ENCODE data around the gene LIME1.

The LIME1 gene, protein sequence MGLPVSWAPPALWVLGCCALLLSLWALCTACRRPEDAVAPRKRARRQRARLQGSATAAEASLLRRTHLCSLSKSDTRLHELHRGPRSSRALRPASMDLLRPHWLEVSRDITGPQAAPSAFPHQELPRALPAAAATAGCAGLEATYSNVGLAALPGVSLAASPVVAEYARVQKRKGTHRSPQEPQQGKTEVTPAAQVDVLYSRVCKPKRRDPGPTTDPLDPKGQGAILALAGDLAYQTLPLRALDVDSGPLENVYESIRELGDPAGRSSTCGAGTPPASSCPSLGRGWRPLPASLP
- 2.1 to 3.7 (median 3.0) reads per million in 4 donors for total RNA-seq

DNA sequence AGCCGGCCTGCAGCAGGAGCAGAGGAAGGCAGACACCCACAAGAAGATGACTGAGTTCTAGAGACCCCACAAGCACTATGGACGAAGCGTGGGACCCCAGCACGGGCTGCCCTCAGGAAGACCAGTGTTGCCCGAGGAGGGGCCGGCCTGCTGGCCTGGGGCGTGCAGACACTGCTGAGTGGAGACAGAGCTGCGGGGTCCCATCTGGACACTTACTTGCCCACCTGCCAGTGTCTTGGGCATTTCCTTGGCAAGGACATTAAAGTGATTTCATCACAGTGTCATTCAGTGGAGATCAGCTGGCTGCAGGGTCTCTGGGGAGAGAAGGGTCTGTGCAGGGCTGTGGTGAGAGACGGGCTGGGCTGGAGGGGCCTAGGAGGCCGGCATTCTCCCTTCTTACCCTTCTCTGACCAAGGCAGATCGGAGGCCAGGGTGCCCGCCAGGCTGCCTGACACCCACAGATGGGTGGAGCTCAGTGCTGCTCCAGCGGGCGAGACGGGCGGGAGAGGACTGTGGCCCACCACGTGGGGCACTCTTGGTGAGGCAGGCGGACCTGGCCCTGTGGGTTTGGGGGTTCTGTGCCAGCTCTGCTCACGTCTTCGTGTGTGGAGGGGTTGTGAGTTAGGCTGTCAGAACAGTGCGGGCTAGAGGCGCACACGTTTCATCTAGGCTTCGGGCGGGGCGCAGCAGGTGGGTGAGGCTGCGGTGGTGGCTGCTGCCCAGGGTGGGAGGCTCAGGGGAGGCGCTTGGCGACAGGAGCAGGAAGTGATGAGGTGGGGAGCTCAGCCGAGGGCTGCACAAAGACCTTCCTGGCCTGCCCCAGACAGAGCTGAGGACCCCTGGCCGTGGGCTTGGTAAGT is at the start of gene LIME1:
Gene LIME1, plus strand, starts transcription at position 806 of the 860 bp plus-strand sequence. CDS start 886 bp downstream, outside the sequence.
- peak; percentile 64 to 88 (median 73) for DNase-seq

DNA sequence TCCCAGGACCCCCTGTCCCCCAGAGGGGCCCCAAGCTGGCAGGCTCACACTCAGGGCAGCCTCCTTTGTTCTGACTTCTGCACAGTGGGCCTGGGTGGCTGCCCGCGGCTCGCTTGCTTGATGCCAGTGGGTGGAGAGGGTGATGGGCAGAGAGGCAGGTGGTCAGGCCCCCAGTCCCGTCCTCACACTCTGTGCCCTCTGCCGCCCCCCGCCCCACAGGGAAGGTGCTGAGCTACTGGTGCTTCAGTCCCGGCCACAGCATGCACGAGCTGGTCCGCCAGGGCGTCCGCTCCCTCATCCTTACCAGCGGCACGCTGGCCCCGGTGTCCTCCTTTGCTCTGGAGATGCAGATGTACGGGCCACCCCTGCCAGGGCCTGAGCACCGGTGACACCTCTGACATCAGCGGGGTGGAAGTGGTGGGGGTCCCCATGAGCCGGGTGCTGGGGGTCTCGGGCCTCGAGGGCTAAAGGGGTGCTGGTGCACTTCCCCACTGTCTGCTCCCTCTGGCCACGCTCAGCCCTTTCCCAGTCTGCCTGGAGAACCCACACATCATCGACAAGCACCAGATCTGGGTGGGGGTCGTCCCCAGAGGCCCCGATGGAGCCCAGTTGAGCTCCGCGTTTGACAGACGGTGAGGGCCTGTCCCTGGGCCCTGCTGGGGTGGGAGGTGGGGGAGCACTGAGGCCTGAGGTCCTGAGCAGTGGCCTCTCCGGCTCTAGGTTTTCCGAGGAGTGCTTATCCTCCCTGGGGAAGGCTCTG is 48.9 kb upstream of the LIME1 start:
- no peak for DNase-seq

DNA sequence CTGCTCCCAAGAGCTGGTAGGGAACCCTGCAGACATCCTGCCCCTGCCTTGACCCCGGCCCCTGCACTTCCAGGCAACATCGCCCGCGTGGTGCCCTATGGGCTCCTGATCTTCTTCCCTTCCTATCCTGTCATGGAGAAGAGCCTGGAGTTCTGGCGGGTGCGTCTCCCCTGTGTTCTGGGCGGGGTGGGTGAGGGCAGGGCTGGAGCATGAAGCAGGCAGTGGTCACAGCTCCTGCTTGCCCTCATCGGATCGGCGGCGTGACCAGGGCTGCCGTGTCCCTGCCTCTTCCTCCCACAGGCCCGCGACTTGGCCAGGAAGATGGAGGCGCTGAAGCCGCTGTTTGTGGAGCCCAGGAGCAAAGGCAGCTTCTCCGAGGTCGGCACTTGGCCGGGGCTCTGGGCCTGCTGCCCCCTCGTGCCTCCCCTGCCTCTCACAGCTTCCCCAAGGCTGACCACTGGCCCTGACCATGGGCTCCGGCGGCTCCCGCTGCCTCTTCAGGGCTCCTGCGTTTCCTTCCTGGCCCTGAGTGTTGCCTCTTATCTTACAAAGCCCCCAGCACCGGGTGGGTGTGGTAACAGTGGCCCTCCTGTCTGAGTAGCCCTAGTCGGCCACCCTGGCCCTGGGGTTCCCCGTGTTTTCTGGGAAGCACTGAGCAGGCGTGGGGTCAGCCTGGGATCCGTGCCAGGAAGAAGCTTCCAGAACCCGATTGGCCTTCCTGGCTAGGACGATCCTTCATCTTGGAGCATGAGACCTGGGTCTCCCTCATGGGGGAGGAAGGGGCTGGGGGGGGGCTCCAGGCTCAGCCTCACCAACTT is 48.0 kb upstream of the LIME1 start:
- no peak for DNase-seq

DNA sequence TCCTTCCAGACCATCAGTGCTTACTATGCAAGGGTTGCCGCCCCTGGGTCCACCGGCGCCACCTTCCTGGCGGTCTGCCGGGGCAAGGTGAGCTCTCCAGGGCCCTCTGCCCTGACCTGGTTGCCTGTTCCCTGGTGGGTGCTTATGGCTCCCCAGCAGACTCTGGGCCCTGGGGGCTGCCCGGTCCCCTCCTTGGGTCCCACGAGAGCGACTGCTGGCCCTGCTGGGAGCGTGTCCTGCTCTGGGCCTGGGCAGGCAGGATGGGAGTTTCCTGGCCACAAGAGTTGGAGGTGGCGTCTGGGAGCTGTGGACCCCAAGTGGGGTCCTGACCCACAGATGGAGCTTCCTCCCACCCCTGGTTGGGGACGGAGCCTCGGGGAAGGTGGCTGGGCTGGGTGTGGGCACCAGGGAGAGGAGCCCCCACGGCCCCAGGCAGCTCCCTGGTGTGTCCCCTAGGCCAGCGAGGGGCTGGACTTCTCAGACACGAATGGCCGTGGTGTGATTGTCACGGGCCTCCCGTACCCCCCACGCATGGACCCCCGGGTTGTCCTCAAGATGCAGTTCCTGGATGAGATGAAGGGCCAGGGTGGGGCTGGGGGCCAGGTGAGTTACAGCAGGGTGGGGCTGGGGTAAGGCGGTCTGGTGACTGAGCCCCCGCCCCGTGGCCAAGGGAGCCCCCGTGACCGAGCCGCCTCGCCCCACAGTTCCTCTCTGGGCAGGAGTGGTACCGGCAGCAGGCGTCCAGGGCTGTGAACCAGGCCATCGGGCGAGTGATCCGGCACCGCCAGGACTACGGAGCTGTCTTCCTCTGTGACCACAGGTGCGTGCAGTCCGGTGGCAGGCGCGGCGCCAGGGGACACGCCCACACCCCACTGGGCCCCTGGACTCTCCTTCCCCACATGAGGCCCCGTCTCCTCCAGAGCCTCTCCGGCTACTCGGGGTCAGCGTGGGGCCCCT is 47.1 kb upstream of the LIME1 start:
- no peak for DNase-seq

DNA sequence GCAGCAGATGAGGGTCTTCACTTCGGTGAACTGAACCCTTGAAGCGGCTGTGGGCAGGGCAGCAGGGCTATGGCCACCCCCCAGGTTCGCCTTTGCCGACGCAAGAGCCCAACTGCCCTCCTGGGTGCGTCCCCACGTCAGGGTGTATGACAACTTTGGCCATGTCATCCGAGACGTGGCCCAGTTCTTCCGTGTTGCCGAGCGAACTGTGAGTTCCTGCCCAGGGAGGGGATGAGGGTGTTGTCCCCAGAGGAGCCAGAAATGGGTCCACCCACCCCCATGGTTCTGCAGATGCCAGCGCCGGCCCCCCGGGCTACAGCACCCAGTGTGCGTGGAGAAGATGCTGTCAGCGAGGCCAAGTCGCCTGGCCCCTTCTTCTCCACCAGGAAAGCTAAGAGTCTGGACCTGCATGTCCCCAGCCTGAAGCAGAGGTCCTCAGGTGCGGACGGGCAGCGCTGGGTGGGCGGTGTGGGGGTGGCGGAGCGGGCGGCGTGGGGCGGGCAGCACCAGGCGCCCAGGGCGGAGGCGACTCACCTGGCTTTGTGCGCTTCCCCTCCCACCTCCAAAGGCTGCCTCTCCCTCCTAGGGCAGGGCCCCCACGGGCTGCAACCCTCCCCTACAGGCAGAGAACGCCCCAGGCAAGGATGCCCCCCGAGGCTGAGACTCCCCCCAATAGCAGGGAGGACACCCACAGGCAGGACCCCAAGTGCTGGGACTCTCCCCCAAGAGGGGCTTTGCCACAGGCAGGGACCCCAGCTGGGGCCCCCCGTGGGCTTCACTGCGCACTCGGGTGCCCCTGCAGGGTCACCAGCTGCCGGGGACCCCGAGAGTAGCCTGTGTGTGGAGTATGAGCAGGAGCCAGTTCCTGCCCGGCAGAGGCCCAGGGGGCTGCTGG is 46.2 kb upstream of the LIME1 start:
- no peak for DNase-seq

DNA sequence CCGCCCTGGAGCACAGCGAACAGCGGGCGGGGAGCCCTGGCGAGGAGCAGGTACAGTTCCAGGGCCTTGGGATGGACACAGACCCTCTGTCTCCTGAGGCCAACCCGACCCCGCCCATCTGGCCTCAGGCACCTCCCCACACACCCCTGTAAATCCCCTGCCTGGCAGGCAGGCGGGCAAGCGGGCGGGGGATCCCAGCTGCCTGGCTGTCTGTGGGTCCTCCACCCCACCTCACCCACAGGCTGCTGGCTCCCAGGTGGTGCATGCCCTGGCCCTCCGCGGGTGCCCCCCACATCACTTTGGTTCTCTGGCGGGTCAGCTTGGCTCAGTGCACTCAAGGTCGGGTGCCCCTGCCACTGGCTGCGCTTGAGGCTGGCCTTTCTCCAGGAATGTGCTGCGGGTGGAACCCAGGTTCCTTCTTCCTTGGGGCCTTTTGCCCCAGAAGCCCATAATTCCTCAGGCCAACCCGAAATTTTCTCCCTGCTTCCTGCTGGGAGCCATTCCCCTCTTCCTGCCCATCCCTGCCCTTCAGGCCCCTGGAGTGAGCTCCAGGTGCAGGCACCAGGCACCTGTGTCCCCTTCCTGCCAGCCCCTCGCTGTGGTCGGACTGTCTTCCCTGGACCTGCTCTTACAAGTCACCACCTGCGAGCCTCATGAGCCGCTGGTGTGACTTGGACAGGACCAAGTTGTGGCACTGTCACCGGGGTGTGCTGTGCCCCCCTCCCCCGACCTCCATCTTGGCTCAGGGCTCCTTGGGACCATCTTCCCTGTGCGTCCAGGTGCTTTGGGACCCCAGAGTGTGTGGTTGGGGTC is 45.4 kb upstream of the LIME1 start:
- DNase-seq: no peak

DNA sequence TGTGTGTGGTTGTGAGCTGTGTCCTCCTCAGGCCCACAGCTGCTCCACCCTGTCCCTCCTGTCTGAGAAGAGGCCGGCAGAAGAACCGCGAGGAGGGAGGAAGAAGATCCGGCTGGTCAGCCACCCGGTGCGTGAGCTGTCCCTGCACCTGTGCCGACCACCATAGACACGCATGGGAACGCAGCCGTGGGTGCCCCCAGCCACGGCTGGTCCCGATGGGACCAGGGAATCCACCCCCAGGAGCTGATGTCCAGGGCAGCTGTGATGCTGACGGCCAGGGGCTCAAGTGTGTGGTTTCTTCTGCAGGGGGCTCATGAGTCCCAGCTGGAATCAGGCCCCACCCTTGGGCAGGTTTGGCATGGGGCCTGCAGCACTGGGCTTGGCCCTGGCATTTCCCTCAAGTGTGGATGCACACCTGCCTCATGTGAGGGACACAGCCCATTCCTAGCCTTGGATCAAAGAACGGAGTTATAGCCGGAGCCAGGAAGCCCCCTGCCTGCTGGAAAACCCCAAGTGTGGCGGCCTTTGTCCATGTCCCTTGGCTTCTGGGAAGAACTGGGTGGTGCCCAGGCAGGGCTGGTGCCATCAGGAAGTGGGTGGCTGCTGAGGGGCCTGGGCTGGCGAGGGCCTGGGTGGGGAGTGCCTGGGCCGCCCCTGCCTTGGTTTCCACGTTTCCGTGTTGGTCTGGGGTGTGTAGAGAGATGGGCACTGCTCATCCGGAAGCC is 44.6 kb upstream of the LIME1 start:
- DNase-seq: no peak

DNA sequence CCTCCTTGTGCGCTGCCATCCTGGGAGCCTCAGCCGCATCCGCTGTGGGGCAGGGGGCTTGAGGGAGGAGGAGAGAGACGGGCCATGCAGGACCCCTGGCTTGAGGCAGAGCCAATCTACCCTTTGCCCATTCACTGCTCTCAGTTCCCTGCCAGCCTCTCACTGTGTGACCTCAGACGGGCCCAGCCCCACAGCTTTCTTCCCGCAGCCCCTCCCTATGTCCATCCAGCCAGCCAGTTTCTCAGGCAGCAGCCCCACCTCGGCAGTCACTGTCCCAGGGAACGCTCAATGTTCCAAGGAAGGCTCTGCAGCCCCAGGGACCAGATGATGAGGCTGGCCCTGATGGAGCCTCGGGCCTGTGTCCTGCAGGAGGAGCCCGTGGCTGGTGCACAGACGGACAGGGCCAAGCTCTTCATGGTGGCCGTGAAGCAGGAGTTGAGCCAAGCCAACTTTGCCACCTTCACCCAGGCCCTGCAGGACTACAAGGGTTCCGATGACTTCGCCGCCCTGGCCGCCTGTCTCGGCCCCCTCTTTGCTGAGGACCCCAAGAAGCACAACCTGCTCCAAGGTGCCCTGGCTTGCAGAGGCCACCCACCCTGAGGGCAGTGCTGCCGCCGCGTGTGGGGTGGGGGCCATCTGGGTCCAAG is 43.9 kb upstream of the LIME1 start:
- DNase-seq: no peak

DNA sequence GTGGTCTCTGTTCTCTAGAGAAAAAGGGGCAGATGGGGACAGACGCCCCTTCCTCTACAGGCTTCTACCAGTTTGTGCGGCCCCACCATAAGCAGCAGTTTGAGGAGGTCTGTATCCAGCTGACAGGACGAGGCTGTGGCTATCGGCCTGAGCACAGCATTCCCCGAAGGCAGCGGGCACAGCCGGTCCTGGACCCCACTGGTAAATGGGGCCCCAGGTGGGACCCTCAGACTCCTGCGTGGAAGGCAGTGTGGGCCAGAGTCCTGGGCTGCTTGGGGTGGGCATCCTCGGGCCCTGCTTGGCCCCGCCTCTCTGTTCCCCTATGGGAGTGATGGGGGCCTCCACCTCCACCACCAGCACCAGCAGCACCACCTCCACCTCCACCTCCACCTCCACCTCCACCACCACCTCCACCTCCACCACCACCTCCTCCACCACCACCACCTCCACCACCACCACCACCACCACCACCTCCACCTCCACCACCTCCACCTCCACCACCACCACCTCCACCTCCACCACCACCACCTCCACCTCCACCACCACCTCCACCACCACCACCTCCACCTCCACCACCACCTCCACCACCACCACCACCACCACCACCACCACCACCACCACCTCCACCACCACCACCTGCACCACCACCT is 43.3 kb upstream of the LIME1 start:
- peak in 1 of 5 donors; percentile 11 for DNase-seq

DNA sequence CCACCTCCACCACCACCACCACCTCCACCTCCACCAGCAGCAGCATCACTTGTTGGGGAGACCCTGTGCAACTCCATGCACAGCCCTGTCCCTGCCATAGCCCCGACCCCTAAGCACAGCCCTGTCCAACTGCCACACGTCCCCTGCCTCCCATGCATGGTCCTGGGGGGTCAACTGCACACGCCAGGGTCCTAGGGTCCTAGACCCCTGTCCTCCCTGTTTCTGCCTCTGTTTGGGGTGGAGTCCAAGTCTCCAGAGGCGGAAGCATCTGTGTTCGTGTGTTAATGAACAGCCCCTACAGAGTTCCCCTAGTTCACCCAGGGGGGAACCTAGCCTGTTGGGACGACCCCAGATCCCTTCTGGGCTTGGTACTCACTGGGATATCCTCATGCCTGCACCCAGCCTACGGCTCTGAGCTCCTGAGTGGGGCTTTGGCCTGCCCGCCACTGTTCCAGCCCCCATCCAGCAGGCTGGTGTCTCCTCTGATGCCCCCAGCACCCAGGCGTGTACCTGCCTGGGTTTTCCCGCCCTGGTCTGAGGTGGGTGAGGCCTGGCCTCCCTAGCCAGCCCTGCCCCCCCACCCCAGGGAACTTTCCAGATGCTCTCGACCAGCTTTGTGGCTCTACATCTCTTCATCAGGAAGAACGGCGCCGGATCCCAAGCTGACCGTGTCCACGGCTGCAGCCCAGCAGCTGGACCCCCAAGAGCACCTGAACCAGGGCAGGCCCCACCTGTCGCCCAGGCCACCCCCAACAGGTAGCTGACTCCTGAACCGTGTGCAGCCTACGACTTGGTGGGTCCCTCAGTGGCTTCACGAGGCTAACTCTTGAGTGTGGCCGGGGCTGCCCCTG is 42.5 kb upstream of the LIME1 start:
- DNase-seq: peak in 1 of 5 donors; percentile 8

DNA sequence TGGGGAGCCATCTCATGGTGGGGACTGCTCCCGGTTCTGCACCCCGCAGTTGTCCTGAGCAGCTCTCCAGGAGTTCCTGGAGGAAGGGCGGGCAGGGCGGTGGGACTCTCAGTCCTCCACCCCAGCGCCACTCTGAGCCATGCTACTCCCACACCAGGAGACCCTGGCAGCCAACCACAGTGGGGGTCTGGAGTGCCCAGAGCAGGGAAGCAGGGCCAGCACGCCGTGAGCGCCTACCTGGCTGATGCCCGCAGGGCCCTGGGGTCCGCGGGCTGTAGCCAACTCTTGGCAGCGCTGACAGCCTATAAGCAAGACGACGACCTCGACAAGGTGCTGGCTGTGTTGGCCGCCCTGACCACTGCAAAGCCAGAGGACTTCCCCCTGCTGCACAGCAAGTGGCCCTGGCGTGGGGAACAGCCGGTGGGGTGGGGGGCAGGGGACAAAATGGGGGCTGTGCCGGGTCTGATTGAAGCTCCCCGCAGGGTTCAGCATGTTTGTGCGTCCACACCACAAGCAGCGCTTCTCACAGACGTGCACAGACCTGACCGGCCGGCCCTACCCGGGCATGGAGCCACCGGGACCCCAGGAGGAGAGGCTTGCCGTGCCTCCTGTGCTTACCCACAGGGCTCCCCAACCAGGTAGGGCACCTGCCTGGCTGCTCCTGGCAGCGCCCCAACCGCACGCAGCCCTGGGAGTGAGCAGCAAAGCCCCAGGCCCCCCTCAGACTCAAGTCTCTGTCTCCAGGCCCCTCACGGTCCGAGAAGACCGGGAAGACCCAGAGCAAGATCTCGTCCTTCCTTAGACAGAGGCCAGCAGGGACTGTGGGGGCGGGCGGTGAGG is 41.7 kb upstream of the LIME1 start:
- DNase-seq: peak in 1 of 5 donors; percentile 11

DNA sequence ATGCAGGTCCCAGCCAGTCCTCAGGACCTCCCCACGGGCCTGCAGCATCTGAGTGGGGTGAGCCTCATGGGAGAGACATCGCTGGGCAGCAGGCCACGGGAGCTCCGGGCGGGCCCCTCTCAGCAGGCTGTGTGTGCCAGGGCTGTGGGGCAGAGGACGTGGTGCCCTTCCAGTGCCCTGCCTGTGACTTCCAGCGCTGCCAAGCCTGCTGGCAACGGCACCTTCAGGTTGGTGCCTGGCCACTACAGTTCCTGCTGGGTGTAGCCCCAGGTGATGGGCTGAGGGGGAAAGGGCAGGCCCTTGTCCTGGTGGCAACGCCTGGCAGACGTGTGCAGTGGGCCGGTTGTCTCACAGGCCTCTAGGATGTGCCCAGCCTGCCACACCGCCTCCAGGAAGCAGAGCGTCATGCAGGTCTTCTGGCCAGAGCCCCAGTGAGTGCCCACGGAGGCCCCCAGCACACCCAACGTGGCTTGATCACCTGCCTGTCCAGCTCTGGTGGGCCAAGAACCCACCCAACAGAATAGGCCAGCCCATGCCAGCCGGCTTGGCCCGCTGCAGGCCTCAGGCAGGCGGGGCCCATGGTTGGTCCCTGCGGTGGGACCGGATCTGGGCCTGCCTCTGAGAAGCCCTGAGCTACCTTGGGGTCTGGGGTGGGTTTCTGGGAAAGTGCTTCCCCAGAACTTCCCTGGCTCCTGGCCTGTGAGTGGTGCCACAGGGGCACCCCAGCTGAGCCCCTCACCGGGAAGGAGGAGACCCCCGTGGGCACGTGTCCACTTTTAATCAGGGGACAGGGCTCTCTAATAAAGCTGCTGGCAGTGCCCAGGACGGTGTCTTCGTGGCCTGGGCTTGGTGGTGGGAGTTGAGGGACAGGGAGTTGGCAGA is 40.8 kb upstream of the LIME1 start:
- peak in 1 of 5 donors; percentile 12 for DNase-seq

DNA sequence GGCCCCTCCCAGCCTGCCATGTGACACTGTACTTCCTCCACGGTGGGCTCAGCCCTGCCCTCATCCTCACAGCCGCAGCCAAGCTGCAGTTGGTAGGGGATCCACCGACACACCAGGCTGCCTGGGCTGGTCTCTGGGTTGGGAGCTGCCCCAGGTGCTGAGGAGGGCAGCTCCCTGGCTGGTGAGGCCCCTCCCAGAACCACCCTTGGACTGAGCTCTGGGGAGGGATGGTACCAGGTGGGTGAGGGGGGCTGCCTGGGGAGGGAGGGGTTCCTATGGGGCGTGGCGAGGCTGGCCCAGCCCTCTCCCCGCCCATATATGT is 40.2 kb upstream of the LIME1 start:
- DNase-seq: no peak

DNA sequence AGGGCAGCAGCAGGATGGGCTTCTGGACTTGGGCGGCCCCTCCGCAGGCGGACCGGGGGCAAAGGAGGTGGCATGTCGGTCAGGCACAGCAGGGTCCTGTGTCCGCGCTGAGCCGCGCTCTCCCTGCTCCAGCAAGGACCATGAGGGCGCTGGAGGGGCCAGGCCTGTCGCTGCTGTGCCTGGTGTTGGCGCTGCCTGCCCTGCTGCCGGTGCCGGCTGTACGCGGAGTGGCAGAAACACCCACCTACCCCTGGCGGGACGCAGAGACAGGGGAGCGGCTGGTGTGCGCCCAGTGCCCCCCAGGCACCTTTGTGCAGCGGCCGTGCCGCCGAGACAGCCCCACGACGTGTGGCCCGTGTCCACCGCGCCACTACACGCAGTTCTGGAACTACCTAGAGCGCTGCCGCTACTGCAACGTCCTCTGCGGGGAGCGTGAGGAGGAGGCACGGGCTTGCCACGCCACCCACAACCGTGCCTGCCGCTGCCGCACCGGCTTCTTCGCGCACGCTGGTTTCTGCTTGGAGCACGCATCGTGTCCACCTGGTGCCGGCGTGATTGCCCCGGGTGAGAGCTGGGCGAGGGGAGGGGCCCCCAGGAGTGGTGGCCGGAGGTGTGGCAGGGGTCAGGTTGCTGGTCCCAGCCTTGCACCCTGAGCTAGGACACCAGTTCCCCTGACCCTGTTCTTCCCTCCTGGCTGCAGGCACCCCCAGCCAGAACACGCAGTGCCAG is 39.7 kb upstream of the LIME1 start, which contains the start of gene TNFRSF6B:
Gene TNFRSF6B, plus strand, starts transcription at position 25 of the 729 bp plus-strand sequence. Its CDS starts 116 bp downstream, at position 141.
- DNase-seq: peak in 1 of 5 donors; percentile 13
